ENCODE results near the gene TMEM169. TPM values are rescaled to one million over a fixed set of nuclear protein-coding genes. Genes with fewer than 3 reads are reported as not detected.

Gene TMEM169
- total RNA-seq, 2 donors from 2014 or later = 1.1 to 3.8 TPM

- H3K27ac ChIP-seq (ENCODE audit: low read depth, low read length) = no peak overlapping the region
- no peak overlapping the region for H3K9ac ChIP-seq (ENCODE audit: extremely low read depth, low read length, poor library complexity, severe bottlenecking)
- no peaks in the 10 kb centered on the region for H3K27me3 ChIP-seq (ENCODE audit: control insufficient read depth, insufficient read depth, low read length, poor library complexity, severe bottlenecking)
- DNase-seq = peak; percentile 95
- TF ChIP-seq CTCF (conservative IDR thresholded peaks at IDR 0.05) = peak; percentile 94
- no peak overlapping the region for H3K4me3 ChIP-seq (ENCODE audit: low read length)
- WGBS, 2 experiments (ENCODE audit: insufficient coverage in 1 of 2, insufficient read length in 1 of 2) = 75 to 78% methylated on average over 1 of the region's 1 CpG
- no peaks in the 10 kb centered on the region for H3K4me1 ChIP-seq (ENCODE audit: control insufficient read depth, insufficient read depth, low read length)
- H3K27me3 Mint-ChIP-seq (ENCODE audit: insufficient read depth) = no peaks in the 10 kb centered on the region
- no peaks in the 10 kb centered on the region for H3K9me3 ChIP-seq (ENCODE audit: control insufficient read depth, low read length)
- peaks cover under 1% of the 10 kb centered on the region for H3K4me1 Mint-ChIP-seq
- no peak overlapping the region for H3K27ac Mint-ChIP-seq
- no peaks in the 10 kb centered on the region for H3K9me3 Mint-ChIP-seq
- peaks cover 6% of the 10 kb centered on the region for H3K36me3 ChIP-seq (ENCODE audit: control insufficient read depth, insufficient read depth, low read length)
- H3K36me3 Mint-ChIP-seq (ENCODE audit: low read depth) = peaks cover 8% of the 10 kb centered on the region
- H3K4me3 Mint-ChIP-seq = no peak overlapping the region
Measured at GRCh38 chr2:216034065-216034464, 47.7 kb upstream of the TMEM169 start.

- Mint-ChIP-seq H3K27me3 (ENCODE audit: insufficient read depth) (no peaks in the 10 kb centered on the region), H3K27ac (no peak overlapping the region), H3K4me3 (no peak overlapping the region), H3K9me3 (no peaks in the 10 kb centered on the region), H3K4me1 (peaks cover 10% of the 10 kb centered on the region), H3K36me3 (ENCODE audit: low read depth) (peaks cover 11% of the 10 kb centered on the region)
- no peak for DNase-seq
- Histone ChIP-seq H3K36me3 (ENCODE audit: control insufficient read depth, insufficient read depth, low read length) (peaks cover 21% of the 10 kb centered on the region), H3K27ac (ENCODE audit: low read depth, low read length) (no peak overlapping the region), H3K4me3 (ENCODE audit: low read length) (no peak overlapping the region), H3K27me3 (ENCODE audit: control insufficient read depth, insufficient read depth, low read length, poor library complexity, severe bottlenecking) (no peaks in the 10 kb centered on the region), H3K9ac (ENCODE audit: extremely low read depth, low read length, poor library complexity, severe bottlenecking) (no peak overlapping the region), H3K4me1 (ENCODE audit: control insufficient read depth, insufficient read depth, low read length) (peaks cover 5% of the 10 kb centered on the region), H3K9me3 (ENCODE audit: control insufficient read depth, low read length) (no peaks in the 10 kb centered on the region)
- WGBS, 2 experiments (ENCODE audit: insufficient coverage in 1 of 2, insufficient read length in 1 of 2) = 92 to 94% methylated on average over 3 of the region's 3 CpGs
- TF ChIP-seq CTCF (conservative IDR thresholded peaks at IDR 0.05) = no peak
Measured at GRCh38 chr2:216039918-216040317, 41.8 kb upstream of the TMEM169 start.

DNA sequence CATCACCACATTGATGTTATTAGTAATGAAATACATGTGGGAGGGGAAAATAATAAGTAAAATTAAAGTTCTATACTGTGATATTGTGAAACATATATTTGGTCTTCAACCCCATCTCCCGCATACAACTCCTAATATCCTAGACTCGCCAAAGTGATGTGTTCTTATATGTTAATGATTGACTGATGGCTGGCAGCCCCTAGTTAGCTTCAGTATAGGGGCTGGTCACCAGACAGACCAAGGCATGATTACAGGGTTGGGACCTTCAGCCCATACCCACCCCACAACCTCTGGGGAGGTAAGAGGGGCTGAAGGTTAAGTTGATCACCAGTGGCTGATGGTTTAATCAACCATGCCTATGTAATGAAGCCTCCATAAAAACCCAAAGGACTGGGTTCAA is 40.3 kb upstream of the TMEM169 start:
- Mint-ChIP-seq H3K4me1 (peaks cover 10% of the 10 kb centered on the region), H3K27me3 (ENCODE audit: insufficient read depth) (no peaks in the 10 kb centered on the region), H3K27ac (no peak overlapping the region), H3K4me3 (no peak overlapping the region), H3K9me3 (no peaks in the 10 kb centered on the region), H3K36me3 (ENCODE audit: low read depth) (peaks cover 14% of the 10 kb centered on the region)
- TF ChIP-seq CTCF (conservative IDR thresholded peaks at IDR 0.05) = no peak
- H3K36me3 ChIP-seq (ENCODE audit: control insufficient read depth, insufficient read depth, low read length) = peaks cover 21% of the 10 kb centered on the region
- 92% methylated on average over 2 of the region's 2 CpGs; no CpG with 5 or more reads in 1 of the 2 experiments for WGBS, 2 experiments (ENCODE audit: insufficient coverage in 1 of 2, insufficient read length in 1 of 2)
- H3K27me3 ChIP-seq (ENCODE audit: control insufficient read depth, insufficient read depth, low read length, poor library complexity, severe bottlenecking) = no peaks in the 10 kb centered on the region
- no peak for DNase-seq
- H3K4me1 ChIP-seq (ENCODE audit: control insufficient read depth, insufficient read depth, low read length) = peaks cover 5% of the 10 kb centered on the region
- no peak overlapping the region for H3K9ac ChIP-seq (ENCODE audit: extremely low read depth, low read length, poor library complexity, severe bottlenecking)
- no peaks in the 10 kb centered on the region for H3K9me3 ChIP-seq (ENCODE audit: control insufficient read depth, low read length)
- H3K27ac ChIP-seq (ENCODE audit: low read depth, low read length) = no peak overlapping the region
- H3K4me3 ChIP-seq (ENCODE audit: low read length) = no peak overlapping the region

Data from endodermal cell (in vitro differentiated cells).